ACHN (cell line): ENCODE data around the gene STUB1.

Source experiments
- DNase-seq: peaks from one replicate; pipeline ENCODE4 v3.0.0-alpha.2; 2015
- in situ Hi-C: cut with HindIII; loops from 2 replicates; pipeline ENCODE4 v1.10.0; 2017; ENCODE audit warnings: low sequenced_read_pairs, low pct_ligation_motif_present, low pct_unique_long_range_greater_than_20kb

The STUB1 gene

DNA sequence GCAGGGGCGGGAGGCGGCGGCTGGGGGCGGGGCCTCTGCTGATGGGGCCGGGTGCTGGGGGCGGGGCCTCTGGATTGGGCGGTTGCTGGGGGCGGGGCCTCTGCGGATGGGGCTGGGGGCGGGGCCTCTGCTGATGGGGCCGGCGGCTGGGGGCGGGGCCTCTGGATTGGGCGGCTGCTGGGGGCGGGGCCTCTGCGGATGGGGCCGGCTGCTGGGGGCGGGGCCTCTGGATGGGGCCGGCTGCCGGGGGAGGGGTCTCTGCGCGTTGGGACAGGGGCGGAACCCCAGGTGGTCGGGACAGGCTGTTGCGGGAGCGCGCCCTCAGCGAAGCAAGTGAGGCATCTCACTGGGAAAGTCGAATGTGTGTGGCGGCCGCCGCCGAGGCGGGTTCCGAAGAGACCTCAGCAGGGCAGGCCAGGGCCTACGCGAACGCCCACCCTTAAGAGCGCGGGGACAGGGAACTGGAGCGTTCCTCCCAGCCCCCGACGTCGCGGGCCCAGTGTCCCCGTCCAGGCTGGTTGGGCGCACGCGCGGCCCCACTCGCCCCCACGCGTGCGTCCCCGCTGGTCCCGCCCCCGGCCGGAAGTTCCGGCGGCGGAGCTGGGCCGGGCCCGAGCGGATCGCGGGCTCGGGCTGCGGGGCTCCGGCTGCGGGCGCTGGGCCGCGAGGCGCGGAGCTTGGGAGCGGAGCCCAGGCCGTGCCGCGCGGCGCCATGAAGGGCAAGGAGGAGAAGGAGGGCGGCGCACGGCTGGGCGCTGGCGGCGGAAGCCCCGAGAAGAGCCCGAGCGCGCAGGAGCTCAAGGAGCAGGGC lies at the start of gene STUB1:
Gene STUB1, plus strand, starts transcription at position 597 of the 811 bp plus-strand sequence. Its CDS starts 116 bp downstream, at position 713.
- peak; percentile 89 for DNase-seq

DNA sequence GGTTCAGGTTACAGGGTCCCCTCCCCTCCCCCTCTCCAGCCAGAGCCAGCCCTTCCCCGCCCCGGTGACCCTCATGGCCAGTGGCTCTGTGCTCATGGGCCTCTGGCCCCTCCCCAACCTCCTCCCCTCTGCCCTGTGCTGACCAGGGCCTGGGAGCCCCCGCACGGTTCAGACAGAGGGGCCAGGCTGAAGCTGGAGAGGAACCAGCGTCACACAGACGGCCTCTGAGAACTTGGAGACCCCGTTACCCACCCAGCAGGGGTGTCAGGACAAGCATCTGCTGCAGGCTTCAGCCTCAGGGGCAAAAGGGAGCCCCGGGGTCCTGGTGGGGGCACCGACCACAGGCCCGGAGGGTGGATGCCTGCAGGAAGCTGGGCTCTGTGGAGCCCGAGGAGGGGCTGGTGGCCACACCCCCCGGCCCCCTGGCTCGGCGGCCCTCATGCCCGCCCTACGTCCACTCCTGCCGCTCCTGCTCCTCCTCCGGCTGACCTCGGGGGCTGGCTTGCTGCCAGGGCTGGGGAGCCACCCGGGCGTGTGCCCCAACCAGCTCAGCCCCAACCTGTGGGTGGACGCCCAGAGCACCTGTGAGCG lies 49.3 kb upstream of the STUB1 start, which contains the start of gene WFIKKN1:
Gene WFIKKN1, plus strand, starts transcription at position 171 of the 591 bp plus-strand sequence. Its CDS starts 269 bp downstream, at position 440.
- in situ Hi-C loops = no loop called here
- no peak for DNase-seq

More for the DNA sequence above, at the start of gene STUB1:
- in situ Hi-C loops = no loop called here

DNA sequence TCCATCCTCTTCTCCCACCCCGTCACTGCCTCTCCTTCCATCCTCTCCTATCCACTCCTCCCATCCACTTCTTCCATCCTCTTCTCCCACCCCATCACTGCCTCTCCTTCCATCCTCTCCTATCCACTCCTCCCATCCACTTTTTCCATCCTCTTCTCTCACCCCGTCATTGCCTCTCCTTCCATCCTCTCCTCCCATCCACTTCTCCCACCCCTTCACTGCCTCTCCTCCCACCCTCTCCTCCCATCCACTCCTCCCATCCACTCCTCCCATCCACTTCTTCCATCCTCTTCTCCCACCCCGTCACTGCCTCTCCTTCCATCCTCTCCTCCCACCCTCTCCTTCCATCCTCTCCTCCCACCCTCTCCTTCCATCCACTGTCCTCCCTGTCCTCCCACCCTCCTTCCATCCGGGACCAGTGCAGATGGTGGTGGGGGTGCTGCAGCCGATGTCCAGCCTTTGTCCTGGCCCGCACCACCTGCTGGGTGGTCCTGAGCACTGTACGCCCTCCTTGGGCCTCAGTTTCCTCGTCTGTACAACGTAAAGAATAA lies 48.3 kb upstream of the STUB1 start:
- no peak for DNase-seq
- in situ Hi-C loops = no loop called here

DNA sequence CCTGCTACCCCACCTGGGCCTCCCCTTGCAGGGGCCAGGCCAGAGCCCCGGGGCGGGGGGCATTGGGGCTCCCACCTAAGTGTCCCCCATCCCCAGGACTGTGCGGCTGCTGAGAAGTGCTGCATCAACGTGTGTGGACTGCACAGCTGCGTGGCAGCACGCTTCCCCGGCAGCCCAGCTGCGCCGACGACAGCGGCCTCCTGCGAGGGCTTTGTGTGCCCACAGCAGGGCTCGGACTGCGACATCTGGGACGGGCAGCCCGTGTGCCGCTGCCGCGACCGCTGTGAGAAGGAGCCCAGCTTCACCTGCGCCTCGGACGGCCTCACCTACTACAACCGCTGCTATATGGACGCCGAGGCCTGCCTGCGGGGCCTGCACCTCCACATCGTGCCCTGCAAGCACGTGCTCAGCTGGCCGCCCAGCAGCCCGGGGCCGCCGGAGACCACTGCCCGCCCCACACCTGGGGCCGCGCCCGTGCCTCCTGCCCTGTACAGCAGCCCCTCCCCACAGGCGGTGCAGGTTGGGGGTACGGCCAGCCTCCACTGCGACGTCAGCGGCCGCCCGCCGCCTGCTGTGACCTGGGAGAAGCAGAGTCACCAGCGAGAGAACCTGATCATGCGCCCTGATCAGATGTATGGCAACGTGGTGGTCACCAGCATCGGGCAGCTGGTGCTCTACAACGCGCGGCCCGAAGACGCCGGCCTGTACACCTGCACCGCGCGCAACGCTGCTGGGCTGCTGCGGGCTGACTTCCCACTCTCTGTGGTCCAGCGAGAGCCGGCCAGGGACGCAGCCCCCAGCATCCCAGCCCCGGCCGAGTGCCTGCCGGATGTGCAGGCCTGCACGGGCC lies 47.5 kb upstream of the STUB1 start:
- no peak for DNase-seq
- in situ Hi-C loops = no loop called here

DNA sequence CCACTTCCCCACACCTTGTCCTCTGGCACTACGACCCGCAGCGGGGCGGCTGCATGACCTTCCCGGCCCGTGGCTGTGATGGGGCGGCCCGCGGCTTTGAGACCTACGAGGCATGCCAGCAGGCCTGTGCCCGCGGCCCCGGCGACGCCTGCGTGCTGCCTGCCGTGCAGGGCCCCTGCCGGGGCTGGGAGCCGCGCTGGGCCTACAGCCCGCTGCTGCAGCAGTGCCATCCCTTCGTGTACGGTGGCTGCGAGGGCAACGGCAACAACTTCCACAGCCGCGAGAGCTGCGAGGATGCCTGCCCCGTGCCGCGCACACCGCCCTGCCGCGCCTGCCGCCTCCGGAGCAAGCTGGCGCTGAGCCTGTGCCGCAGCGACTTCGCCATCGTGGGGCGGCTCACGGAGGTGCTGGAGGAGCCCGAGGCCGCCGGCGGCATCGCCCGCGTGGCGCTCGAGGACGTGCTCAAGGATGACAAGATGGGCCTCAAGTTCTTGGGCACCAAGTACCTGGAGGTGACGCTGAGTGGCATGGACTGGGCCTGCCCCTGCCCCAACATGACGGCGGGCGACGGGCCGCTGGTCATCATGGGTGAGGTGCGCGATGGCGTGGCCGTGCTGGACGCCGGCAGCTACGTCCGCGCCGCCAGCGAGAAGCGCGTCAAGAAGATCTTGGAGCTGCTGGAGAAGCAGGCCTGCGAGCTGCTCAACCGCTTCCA lies 46.7 kb upstream of the STUB1 start:
- DNase-seq = no peak
- in situ Hi-C loops = no loop called here

DNA sequence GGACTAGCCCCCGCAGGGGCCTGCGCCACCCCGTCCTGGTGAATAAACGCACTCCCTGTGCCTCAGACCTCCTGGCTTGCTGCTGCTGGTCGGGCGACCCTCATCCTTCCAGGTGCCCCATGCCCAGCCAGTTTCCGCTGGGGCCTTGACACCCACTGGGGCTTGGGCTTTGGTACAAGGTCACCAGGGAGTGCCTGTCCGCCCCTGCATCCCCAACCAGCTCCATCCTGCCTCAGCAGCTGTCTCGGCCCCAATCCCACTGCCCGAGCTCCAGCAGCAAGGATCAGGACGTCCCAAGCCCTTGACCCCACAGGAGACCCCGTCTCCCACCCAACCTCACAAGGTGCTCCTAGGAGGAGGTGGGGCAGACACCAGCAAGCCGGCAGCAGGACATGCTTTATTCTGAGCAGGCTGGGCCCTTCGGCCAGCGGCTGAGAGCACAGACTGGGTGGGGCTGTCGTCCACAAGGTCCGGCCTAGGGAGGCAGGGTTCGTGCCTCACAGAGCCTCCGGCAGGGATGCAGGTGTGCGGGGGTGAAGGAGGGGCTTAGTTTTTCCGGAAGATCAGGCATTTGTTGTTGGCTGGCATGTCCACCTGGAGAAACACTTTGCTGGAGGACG lies 46.0 kb upstream of the STUB1 start:
- in situ Hi-C loops = no loop called here
- no peak for DNase-seq

DNA sequence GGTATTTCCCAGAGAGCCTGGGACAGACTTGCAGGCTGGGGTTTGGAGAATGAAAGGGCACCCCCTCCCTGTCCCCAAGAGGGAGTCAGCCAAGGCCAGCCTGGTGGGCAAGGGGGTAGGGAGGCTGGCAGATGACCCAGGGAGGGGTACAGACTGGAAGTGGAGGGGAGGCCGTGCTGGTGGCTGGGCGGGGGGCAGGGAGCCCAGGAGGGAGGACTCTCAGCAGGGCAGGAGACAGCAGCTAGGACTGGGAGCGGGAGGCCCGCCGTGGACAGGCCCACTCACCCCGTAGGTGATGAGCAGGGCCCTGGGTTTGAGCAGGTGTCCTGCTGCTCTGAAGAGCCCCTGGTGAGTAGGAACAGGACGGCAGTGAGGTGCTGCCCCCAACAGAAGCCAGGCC lies 45.2 kb upstream of the STUB1 start:
- no peak for DNase-seq
- in situ Hi-C loops = no loop called here

DNA sequence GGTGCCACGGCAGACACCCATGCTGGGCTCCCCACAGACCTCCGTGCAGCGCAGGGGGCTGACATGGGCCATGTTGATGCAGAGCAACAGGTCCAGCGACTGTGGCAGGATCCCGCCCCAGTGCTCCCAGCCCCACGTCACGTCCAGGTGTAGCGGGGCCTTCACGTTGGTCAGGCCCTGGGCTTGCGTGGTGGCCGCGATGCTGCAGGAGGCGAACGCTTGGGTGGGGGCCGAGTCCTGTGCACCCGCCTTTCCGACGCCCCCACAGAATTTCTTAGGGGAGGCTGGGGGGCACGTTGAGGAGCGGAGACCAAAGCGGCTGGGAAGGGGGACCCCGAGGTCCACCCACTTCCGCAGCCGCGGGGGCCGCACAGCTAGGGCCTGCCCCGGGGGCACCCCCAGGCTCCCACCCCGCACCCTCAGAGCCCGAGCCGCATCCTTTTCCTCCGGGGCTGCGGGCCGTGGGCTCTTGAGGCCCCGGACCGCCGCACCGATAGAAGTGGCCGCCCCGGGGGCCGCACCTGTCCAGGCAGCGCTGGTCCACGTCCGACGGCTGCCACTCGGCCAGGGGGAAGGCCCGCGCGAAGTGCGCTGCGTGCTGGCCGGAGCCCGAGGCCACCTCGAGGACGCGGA lies 44.5 kb upstream of the STUB1 start:
- DNase-seq = no peak
- in situ Hi-C loops = no loop called here

DNA sequence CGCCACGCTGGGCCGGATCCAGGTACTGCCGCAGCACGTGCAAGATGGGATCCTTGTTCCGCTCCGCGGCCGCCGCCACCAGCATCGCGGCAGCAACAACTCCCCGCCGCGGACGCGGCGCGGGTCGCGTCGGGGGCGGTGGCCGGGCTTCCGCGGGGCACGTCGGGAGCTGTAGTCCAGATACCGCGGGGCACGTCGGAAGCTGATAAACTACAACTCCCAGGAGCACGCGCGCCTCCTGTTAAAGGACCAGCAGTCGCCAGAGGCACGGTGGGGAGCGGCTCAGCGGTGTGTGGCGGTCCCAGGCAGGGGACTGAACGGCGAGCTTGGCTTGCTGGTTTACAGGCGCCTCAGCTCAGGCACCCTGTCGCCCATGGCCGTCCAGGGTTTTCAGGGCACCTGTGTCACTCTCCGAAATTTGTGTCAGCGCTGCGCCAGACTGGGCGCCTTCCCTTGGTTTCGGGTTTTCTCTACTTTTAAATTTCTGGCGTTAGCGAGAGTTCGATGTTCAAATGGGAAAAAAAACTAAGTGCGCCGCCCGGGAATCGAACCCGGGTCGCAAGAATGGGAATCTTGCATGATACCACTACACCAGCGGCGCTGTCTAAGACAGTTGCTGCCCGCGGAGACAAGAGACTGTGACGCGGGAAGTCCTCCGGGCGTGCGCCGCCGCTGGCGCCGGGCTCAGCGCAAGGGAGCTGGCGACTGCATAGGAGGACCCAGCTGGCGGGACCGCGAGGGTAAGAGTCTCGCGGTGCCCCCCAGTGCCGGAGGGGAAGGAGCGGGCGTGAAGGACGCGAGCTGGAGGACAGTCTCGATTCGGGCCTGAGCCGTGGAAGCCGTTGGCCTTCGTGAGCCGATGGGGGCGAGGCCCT lies 43.8 kb upstream of the STUB1 start, which contains the start of gene METTL26:
Gene METTL26, minus strand, starts transcription at position 100 of the 875 bp plus-strand sequence. Its CDS starts 15 bp downstream, at position 85.
- in situ Hi-C loops = no loop called here
- peak; percentile 95 for DNase-seq

DNA sequence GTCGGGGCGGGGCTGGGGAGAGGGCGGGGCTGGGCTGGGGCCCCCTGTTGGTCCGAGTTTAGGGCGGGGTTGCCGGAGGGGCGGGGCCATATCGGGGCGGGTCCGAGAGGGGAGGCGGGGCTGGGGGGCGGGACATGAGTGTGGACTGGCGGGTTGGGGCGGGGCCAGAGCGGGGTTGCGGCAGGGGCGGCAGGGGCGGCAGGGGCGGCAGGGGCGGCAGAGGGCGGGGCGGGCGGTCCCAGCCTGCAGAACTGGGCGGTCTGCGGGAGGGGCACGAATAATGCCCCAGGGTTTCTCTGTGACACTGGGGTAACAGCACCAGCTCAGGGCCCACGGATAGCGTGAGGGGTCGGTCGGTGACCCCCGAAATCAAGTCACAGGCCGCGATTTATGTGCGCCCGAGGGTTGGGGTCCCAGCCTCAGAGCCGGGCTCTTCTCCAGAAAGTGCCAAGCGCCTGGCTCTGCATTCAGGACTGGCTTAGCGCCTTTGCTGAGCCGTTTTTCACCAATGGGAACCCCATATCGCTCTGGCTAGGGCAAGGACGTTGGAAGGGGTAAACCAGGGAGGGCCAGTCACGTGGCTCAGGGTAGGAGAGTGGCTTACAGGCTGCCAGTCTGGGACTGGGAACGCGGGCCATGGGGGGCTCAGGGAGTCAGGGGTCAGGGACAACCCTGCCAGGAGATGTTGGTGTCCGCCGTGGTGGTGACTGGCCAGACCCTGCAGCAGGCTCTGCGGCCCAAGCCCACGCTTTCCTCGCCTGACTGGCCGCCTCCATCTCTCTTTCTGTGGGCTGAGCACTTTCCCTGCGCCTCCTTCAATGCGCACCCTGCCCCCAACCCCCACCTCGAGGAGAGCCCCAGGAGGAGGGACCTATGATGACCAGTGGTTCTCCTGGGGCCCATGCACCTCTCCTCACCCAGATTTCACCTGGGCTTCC lies 42.9 kb upstream of the STUB1 start:
- in situ Hi-C loops = no loop called here
- DNase-seq = peak; percentile 85

DNA sequence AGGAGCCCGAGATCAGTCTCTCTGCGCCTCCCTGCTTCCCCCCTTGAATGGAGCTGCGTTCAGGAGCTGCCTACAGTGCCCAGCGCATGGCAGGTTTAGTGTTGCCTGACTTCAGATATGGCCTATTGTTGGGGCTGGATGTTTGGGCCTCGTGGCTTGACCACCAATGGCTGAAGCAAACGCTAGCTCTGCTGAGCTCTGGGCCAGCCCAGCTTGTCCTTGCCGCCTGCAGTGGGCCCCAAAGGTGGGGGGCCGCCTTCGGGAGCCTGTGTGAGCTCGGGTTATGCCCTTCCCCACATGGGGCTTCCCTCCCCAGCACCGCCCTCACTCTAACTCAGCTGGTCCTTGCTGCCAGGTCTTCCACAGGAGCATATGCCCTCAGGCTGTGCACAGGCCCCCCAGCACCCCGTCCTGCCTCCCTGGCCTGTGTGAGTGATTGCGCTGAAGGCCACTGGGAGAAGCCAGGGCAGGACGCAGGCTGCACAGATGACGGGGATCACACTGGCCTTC lies 42.1 kb upstream of the STUB1 start:
- DNase-seq = no peak
- in situ Hi-C loops = no loop called here

DNA sequence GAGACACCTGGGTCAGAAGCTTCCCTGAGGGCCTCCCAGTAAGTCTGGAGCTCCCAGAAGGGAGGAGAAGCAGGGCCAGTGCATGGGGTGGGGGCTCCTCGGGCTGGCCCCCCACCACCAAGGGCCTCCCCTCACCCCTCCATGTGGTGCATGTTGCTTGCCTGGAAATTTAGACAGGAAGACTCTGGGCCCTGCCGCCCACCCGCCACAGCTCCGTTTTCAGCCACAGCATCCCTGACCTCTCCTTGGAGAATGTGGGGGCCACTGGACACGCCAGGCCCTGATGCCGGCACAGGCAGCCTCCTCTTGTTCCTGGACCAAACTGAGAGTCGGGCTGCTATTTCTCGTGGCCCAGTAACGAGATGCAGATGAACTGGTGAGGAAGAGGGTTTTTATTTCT lies 41.4 kb upstream of the STUB1 start:
- in situ Hi-C loops = no loop called here

DNA sequence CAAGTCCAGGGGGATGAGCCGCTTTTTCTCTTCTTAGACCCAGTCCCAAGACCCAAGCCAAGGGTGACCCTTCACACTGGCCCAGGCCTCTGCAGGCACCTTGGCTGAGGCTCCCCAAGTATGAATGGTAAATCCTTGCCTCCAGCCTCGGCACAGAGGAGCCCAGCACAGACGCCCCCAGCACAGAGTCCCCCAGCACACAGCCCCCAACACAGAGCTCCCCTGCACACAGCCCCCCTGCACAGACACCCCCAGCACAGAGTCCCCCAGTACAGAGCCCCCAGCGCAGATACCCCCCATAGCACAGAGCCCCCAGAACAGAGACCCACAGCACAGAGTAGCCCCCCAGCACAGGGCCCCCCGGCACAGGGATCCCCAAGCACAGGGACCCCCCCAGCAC lies 39.6 kb upstream of the STUB1 start:
- in situ Hi-C loops = no loop called here

More for the DNA sequence above, 41.4 kb upstream of the STUB1 start:
- no peak for DNase-seq

DNA sequence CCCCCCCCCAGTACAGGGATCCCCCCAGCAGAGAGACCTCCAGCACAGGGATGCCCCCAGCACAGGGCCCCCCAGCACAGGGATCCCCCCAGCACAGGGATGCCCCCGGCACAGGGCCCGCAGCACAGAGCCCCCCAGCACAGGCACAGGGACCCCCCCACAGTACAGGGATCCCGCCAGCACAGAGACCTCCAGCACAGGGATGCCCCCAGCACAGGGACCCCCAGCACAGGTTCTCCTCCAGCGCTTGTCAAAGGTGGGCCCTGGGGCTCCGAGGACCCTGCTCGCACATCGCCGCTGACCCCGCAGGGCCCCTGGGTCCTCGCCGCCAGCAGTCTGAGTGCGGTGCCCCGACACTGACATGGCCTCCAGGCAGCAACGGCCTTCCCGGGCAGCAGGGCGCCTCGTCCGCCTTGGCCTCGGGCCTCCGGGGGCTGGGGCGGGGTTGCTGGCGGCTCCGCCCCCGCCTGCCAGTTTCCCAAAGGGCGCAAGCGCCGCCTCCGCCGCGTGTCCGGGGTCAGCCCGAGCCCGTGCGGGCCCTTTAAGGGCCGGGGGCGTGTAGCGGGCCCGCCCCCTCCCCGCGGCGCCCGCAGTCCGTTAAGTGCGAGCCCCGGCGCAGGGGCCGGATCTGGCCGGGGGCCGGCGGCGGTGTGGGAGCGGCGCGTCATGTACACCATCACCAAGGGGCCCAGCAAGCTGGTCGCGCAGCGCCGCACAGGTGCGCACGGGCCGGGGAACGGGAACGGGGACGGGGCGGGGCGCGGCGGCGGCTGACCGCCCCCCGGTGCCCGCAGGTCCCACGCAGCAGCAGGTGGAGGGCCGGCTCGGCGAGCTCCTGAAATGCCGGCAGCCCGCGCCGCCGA lies 38.7 kb upstream of the STUB1 start, which contains the start of gene MCRIP2:
Gene MCRIP2, plus strand, starts transcription at position 503 of the 863 bp plus-strand sequence. Its CDS starts 164 bp downstream, at position 667.
- in situ Hi-C loops = no loop called here
- peak; percentile 93 for DNase-seq

More for the DNA sequence above, 39.6 kb upstream of the STUB1 start:
- DNase-seq = no peak
